Mesodermal cell (in vitro differentiated cells): ENCODE results near the gene MAB21L4.

Source experiments
- H3K27ac ChIP-seq: 2 replicates; pipeline ENCODE4 v1.7.0; 2013; ENCODE audit warnings: mild to moderate bottlenecking, low read depth, low read length, moderate library complexity; ENCODE audit not compliant: severe bottlenecking
- H3K36me3 ChIP-seq: 2 replicates; pipeline ENCODE4 v1.7.1; 2013; ENCODE audit warnings: mild to moderate bottlenecking, low read length, moderate library complexity; ENCODE audit not compliant: control insufficient read depth, insufficient read depth
- H3K4me1 ChIP-seq: one replicate; pipeline ENCODE4 v1.7.1; 2013; ENCODE audit warnings: mild to moderate bottlenecking, low read length; ENCODE audit not compliant: insufficient read depth, control insufficient read depth, poor library complexity, severe bottlenecking
- H3K4me3 ChIP-seq: 2 replicates; pipeline ENCODE4 v1.7.0; 2013; ENCODE audit warnings: low read length, control low read depth, mild to moderate bottlenecking; ENCODE audit not compliant: insufficient read depth, poor library complexity, severe bottlenecking; ENCODE audit errors: extremely low read depth
- H3K9me3 ChIP-seq: 2 replicates; pipeline ENCODE4 v1.7.1; 2013; ENCODE audit warnings: mild to moderate bottlenecking, low read length, moderate library complexity; ENCODE audit not compliant: control insufficient read depth
- WGBS, 2 experiments: methylation state at CpG; one replicate each; pipeline ENCODE4 v1.1.5; 2013; ENCODE audit warnings: missing lambda C conversion rate in 2 of 2; ENCODE audit not compliant: insufficient coverage in 2 of 2; 5-methylcytosine and 5-hydroxymethylcytosine counted together

MAB21L4 gene

GRCh38 chr2:240881913-240882312, 14.0 kb downstream of the MAB21L4 start:
- Histone ChIP-seq H3K4me1 (no peaks in the 10 kb centered on the region), H3K27ac (no peak overlapping the region), H3K9me3 (no peaks in the 10 kb centered on the region), H3K4me3 (no peak overlapping the region), H3K36me3 (no peaks in the 10 kb centered on the region)
- WGBS, 2 experiments, result 79 to 90% methylated on average over 4 to 5 of the region's 6 CpGs

- H3K36me3 ChIP-seq, result no peaks in the 10 kb centered on the region
- no peaks in the 10 kb centered on the region for H3K9me3 ChIP-seq
- WGBS, 2 experiments, result 88 to 96% methylated on average over 7 of the region's 7 CpGs
- H3K4me3 ChIP-seq, result no peak overlapping the region
- no peaks in the 10 kb centered on the region for H3K4me1 ChIP-seq
- H3K27ac ChIP-seq, result no peak overlapping the region
Observed at GRCh38 chr2:240879105-240879504, 16.9 kb downstream of the MAB21L4 start.

GRCh38 chr2:240878341-240878936, 17.5 kb downstream of the MAB21L4 start:
- Histone ChIP-seq H3K4me1 (no peaks in the 10 kb centered on the region), H3K27ac (no peak overlapping the region), H3K4me3 (no peak overlapping the region), H3K9me3 (no peaks in the 10 kb centered on the region), H3K36me3 (no peaks in the 10 kb centered on the region)
- 89 to 94% methylated on average over 14 of the region's 18 CpGs for WGBS, 2 experiments

- H3K27ac ChIP-seq, result no peak overlapping the region
- H3K4me1 ChIP-seq, result no peaks in the 10 kb centered on the region
- H3K36me3 ChIP-seq, result no peaks in the 10 kb centered on the region
- no peak overlapping the region for H3K4me3 ChIP-seq
- no peaks in the 10 kb centered on the region for H3K9me3 ChIP-seq
- 91 to 94% methylated on average over 24 to 40 of the region's 40 CpGs for WGBS, 2 experiments
Observed at GRCh38 chr2:240877460-240878340, 18.3 kb downstream of the MAB21L4 start.

GRCh38 chr2:240876475-240877251, 19.3 kb downstream of the MAB21L4 start:
- WGBS, 2 experiments, result 87 to 92% methylated on average over 9 to 17 of the region's 18 CpGs
- H3K27ac ChIP-seq, result no peak overlapping the region

GRCh38 chr2:240876035-240876474, 19.9 kb downstream of the MAB21L4 start:
- Histone ChIP-seq H3K9me3 (no peaks in the 10 kb centered on the region), H3K4me1 (no peaks in the 10 kb centered on the region), H3K27ac (no peak overlapping the region), H3K36me3 (no peaks in the 10 kb centered on the region), H3K4me3 (no peak overlapping the region)
- 79 to 80% methylated on average over 6 of the region's 7 CpGs for WGBS, 2 experiments

More at GRCh38 chr2:240876475-240877251, 19.3 kb downstream of the MAB21L4 start:
- no peaks in the 10 kb centered on the region for H3K9me3 ChIP-seq
- H3K4me3 ChIP-seq, result no peak overlapping the region
- no peaks in the 10 kb centered on the region for H3K36me3 ChIP-seq
- H3K4me1 ChIP-seq, result no peaks in the 10 kb centered on the region

GRCh38 chr2:240875228-240876034, 20.5 kb downstream of the MAB21L4 start:
- H3K4me3 ChIP-seq, result no peak overlapping the region
- H3K27ac ChIP-seq, result no peak overlapping the region
- no peaks in the 10 kb centered on the region for H3K9me3 ChIP-seq
- H3K36me3 ChIP-seq, result no peaks in the 10 kb centered on the region
- H3K4me1 ChIP-seq, result no peaks in the 10 kb centered on the region
- 93 to 95% methylated on average over 19 to 20 of the region's 22 CpGs for WGBS, 2 experiments

- H3K4me1 ChIP-seq, result no peaks in the 10 kb centered on the region
- H3K9me3 ChIP-seq, result no peaks in the 10 kb centered on the region
- WGBS, 2 experiments, result 92 to 96% methylated on average over 11 to 12 of the region's 12 CpGs
- H3K27ac ChIP-seq, result no peak overlapping the region
- H3K4me3 ChIP-seq, result no peak overlapping the region
- H3K36me3 ChIP-seq, result no peaks in the 10 kb centered on the region
Observed at GRCh38 chr2:240874715-240875227, 21.2 kb downstream of the MAB21L4 start.

- no peak overlapping the region for H3K4me3 ChIP-seq
- 84 to 89% methylated on average over 31 to 33 of the region's 33 CpGs for WGBS, 2 experiments
- no peaks in the 10 kb centered on the region for H3K9me3 ChIP-seq
- no peaks in the 10 kb centered on the region for H3K4me1 ChIP-seq
- no peaks in the 10 kb centered on the region for H3K36me3 ChIP-seq
- H3K27ac ChIP-seq, result no peak overlapping the region
Observed at GRCh38 chr2:240873805-240874714, 21.9 kb downstream of the MAB21L4 start.
